Measurements from ENCODE around the gene ECT2L.
A peak's percentile ranks its signal among the peaks of the same experiment; 100 is the strongest.

Gene ECT2L

DNA sequence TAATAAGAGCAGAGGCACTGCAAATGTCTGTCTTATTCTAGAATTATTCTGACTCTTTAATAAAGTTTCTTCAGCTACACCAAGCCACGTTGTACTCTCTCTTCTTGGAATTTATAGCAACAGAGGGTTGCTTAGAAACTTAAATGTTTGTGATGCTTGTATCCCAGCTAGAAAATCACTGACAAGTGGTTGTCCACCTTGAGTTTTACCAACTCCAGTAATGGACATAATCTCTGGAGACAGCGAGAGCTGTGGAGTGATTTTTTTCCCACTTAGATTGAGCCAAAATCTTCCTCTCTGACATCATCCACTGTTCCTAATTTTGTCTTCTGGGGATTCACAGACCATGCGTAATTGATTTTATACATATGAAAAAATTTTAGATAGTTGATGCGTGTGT, 8.0 kb downstream of the ECT2L start:
- no peak for DNase-seq (ENCODE audit: low spot score)

DNA sequence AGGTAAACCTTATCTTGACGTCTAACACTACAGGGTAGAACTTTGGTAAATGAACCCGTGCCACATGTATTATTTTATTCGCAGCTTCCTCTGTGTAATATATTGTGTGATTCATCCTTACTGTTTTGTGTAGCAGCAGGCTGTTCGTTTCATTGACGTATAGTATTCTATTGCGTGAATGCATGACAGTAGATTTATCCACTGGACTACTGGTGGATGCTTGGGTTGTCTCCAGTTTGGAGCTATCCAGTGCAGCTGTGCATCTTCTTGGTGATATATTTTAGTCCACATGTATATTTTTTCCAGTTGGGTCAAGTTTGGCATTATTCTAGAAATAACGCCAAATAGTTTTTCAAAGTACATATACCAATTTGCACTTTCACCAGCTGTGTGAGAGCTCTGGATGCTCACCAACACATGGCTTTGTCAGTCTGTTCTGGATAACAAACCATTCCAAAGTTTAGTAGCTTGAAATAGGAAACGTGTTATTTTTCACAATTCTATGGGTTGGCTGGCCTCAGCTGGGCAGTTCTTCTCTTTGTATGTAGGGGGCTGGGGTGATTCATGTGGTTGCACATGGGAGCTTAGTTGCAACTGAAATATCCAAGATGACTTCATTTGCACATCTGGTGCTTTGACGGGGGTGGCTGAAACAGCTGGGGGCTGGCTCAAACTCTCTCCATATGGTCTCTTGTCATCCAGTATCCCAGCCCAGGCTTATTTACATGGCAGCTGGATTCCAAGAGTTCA, 9.3 kb downstream of the ECT2L start:
- DNase-seq (ENCODE audit: low spot score): peak; percentile 19

DNA sequence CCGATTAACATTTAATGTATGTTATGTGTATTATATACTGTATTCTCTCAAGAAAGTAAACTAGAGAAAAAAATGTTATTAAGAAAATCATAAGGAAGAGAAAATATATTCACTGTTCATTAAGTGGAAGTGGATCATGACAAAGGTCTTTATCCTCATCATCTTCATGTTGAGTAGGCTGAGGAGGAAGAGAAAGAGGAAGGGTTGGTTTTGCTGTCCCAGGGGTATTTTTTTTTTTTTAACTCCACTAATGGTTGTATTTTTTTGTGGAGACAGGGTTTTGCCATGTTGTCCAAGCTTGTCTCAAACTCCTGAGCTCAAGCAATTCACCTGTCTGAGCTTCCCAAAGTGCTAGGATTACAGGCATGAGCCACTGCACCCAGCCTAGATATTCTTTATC, 11.0 kb downstream of the ECT2L start:
- no peak for DNase-seq (ENCODE audit: low spot score)

DNA sequence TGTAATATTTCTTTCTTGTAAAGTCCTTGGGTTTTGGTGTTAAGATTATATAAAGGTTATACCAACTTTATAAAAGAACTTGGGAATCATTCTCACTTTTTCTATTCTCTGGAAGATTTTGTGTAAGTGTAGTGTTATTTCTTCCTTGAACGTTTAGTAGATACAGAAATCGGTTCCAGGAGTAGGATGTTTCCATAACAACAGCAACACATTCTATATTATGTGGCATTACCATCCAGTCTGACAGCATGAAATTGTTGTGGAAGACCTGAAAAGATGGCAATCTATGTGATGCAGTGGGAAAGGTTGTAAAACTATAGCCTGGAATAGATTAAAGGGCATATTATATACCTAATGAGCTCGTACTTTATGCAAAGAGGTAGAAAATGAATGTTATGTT, 13.8 kb downstream of the ECT2L start:
- no peak for DNase-seq (ENCODE audit: low spot score)

DNA sequence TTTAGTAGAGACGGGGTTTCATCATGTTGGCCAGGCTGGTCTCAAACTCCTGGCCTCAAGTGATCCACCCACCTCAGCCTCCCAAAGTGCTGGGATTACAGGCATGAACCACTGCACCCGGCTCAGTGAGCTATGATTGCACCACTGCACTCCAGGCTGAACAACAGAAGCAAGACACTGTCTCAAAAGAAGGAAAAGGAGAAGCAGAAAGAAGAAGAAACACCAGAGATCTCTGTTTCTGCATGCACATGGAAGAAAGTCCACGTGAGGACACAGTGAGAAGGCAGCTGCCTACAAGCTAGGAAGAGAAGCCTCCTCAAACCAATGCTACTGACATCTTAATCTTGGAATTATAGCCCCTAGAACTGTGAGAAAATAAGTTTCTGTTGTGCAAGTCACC, 16.0 kb downstream of the ECT2L start:
- DNase-seq (ENCODE audit: low spot score): no peak

DNA sequence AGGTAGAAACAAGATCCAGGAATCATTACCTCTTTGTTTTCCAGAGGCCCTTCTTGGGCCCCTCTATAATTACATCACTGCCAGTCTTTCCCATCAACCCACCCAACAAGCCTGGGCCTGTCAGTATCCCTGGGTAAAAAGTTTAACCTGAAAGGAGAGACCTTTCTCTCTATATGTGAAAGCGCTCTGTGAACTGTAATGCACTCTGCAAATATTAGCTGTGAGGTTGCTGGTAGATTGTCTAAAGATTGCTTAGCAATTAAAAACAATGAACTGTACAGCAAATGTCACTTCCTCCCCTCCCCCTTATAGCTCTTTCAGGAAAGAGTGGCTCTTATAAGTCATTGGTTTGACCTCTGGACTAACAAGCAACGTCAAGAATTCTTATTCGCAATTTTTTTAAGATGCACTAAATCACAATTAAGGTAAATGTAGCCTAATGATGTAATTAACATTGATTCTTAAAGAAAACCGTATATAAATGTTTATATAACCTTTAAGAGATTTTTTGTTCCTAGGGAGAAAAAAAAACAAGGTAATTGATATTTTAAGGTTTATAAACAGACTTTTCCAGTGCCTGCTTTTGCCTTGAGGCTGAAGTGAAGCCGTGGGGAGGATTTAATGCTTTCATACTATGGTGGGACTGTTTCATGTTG, 18.4 kb downstream of the ECT2L start:
- DNase-seq (ENCODE audit: low spot score): no peak

DNA sequence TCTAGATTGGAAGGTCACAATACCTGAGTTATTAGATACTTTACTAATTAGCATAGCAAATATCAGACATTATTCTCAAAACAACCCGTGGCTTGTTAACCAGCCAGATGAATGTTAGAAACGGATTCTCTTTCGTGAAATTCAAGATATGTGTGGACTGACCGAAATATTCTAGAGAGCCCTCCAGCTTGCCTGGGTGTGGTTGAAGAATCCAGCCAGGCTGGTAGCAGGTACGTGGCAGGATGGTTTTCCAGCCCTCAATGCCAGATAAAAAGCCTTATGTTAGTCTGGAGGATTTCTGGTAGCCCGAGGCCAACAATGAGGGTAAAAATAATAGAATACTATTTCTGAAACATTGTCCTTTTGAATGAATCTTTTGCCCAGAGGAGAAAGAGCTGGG, 19.3 kb downstream of the ECT2L start:
- DNase-seq (ENCODE audit: low spot score): no peak

DNA sequence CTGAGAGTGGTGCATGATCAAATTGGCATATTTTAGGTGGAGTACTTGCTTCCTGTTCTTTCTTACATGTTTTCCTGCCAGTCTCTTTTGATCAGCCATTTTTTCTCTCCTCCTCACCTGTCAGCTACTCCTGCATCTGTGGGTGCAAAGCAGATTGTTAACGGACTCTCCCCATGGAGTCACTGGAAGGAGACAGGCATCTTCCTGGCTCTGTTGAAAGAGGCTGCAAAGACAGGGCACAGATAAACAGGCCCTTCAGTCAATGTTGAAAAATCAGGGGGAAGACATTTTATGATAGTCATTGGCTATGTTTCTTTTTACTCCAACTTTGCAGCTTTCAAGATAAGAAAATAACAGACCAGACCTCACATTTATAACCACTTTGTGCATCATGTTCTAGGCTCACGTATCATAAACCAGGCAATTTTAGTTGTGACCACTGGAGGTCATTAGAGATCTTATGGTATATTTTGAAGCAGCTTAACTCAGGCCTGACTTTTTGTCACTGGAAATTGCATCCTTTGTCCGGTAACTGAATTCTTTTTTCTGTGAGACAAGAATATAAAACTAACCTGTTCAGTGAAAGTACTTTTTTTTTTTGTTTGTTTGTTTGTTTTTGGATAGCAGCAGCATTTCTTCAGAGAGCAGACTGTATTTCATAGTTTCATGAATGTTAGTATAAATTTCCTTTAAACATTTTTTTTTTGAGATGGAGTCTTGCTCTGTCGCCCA, 20.1 kb downstream of the ECT2L start:
- peak; percentile 71 for DNase-seq (ENCODE audit: low spot score)

DNA sequence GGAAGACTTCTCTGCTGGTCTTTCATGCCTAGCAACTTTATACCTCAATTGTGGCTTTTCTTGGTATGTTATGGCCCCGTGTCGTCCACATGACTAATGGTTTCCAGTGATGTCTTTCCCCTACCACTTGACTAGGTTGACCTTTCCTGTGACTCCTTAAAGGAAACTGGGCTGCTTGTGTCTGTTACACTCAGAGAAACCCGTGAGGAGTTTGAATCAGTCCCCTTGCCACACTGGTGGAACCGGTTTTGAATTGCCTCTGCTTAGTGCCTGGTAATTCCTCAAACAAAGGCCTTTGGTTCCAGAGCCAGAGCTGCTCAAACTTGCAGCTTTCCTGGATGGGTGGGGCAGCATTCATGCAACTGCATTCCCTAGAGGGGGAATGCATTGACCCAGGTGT, 21.9 kb downstream of the ECT2L start:
- DNase-seq (ENCODE audit: low spot score): peak; percentile 73

DNA sequence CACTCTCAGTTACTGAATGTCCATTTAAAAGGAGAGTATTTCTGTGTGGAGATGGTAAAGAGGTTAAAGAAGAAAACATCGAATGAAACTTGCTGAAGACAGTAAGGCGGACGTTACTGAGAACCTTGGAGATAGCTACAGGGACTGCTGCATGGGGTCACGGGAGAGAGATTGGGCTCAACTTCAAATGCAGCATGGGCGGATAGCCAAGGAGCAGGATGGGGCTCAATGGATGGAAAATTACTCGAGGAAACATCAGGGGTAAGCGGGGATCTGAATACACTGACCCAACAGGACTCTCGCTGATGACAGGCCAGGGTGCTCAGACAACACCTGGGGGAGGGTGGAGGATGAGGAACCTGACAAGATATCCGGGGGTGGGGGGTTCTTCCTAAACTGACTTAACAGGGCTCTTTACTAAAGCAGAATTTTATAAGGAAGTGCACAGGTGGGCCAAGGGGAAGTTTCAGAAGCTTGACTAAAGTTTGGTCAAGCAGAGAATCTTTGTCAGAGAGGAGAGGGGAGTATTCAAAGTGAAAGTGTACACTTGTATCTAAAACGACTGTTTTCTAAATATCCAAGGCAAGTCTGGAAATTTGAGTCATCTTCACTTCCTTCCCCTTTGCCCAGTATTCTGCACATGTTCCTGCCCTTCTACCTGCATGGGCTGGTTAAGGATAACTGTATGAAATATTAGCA, 22.8 kb downstream of the ECT2L start:
- DNase-seq (ENCODE audit: low spot score): no peak

DNA sequence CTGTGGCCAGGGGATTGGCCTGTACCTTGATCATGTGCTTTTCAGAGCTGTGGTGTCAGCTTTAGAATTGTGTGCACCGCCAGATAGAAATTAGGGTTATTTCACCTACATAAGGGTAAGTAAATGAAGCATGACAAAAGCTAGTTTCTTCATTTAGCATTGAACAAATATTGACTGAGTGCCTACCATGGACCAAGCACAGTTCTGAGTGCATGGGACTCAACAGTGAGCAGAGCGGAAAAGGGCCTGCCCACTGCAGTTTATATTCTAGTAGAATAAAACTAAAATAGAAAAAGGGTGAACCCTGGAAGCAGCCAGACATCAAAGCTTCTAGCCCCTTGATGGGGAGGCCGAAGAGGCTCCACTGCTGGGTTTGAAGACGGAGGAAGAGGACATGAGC, 25.6 kb downstream of the ECT2L start:
- DNase-seq (ENCODE audit: low spot score): no peak

DNA sequence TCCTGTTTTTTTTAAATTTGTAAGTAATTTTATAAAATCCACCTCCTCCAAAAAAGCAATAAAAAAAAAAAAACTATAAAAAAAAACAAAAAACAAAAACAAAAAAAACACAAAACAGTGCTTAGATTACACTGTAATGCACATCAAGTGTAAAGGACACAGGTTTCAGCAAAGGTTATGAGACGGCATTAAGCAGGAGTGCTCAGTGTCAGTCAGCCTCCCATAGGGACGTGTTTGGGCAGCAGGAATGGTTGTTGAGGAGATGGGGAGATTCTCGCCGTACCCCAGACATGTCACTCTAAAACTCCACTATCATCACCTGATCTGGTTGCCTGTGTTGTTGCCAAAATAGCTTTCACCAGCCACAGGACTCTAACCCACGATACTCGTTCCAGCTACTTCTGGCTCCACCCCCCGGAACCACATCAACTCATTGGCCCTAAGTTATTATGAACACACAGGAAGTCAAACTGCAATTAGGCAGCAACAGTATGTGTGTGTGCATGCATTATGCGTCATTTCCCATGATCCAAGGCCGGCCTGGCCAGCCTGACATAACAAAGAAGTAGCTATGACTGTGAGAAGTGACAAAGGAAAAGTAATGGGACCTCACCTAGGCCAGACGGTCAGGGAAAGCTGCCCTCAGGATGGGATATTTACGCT, 28.7 kb downstream of the ECT2L start:
- DNase-seq (ENCODE audit: low spot score): no peak

DNA sequence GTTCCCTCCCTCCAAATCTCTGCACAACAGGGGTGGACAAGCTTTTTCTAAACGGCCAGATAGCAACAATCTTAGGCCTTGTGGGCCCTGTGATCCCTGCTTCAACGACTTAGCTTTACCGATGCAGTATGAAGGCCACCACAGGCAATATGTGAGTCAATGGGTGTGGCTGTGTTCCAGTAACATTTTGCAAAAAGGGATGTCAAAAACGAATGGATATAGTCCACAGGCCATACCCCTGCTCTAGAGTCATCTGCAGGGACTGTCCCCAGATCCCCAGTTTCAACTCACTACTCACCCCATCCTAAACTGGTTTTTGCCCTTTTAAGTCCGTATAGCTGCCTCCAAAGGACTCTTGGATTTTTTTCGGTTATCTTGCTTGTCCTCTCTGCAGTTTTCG, 34.4 kb downstream of the ECT2L start:
- DNase-seq (ENCODE audit: low spot score): no peak

DNA sequence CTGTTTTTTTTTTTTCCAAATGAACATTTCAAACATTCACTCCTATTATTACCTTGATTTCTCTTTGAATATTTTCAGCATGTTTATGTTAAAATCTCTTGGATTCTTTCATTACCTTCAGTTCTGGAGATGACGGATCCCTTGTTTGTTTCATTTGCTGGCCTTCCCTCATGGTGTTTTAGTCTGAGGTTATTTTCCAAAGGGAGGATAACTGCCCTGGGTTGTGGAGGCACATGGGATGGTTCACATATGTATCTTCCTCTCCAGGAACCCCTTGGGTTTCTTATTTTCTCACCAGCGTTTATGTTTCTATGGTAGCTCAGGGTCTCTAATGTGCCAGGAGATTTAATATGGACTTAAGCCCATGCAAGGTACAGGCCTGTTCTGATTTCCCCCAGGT, 36.3 kb downstream of the ECT2L start:
- DNase-seq (ENCODE audit: low spot score): no peak

DNA sequence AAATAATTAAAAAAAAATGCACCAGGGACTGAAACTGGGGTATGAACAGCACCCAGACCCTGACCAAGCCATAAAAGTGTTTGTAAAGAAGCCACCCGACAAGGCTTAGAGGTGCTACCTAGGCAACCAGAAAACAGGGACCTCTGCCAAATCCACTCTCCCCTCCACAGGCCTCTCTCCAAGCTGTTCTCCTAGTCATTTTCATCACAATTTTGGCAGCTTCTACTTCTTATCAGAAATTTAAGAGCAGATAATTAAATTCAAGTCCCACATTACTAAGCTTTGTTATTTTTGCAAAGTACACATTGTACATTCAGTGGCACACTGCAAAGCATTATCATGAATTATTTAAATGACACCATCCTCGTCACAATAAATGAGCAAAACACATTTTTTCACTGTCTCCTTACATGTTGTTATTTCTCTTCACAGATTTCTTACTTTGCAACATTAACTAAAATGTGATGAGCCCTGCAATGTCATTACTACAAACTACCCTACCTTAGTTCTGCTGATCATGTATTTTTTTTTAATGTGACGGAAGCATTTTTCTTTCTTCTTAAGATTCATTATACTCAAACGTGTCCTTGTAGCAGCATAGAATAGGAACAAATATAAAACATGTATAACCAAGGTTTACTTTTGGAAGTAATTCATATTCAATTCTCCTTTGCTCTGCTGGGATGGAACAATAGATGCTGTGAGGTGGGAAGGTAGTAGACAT, 38.1 kb downstream of the ECT2L start:
- no peak for DNase-seq (ENCODE audit: low spot score)

DNA sequence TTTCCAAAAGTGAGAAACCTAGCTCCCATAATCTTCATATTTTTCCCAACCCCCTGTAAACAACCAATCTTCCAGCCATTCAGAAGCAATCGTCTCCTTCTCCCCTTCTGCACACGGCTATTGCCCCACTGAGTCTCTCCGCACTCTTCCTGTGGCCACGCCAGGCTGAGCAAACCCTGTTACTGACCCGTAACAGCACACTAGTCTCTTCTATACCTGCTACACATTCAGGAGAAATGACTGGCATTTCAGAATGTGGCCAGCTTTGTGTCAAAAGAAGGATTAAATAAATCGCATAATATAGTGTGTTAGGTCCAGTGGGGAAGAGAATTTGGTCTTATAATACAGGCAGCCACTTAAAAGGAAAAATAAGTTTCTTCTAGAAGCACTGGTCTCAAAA, 41.4 kb downstream of the ECT2L start:
- DNase-seq (ENCODE audit: low spot score): no peak

DNA sequence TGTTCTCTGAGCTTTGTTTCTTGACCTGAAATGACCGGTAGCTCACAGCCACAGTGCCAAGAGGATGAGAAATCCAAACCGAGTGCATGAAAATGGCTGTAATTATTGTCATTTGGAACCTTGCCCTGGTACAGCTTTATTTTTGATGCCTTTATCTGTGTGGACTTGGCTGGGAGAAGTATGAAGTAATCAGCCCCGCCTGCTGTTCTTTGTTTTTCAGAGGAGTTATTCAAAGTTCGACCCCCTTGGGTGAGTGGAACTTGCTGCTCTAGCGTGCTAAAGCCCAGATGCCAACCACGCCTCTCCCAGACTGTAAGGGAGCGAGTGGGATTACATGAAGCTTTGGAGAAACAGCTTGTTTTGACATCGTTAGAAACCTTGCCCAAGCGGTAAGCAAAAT, 48.3 kb downstream of the ECT2L start:
- DNase-seq (ENCODE audit: low spot score): peak; percentile 71

DNA sequence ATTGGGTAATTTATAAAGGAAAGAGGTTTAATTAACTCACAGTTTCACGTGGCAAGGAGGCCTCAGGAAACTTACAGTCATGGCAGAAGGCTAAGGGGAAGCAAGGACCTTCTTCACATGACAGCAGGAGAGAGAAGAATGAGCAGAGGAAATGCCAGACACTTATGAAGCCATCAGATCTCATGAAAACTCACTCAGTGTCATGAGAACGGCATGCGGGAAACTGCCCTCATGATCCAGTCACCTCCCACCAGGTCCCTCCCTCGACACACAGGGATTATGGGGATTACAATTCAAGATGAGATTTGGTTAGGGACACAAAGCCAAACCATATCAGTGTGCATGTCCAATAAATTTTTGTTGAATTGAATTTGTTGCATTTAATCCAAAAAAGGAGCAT, 52.0 kb downstream of the ECT2L start:
- DNase-seq (ENCODE audit: low spot score): no peak

DNA sequence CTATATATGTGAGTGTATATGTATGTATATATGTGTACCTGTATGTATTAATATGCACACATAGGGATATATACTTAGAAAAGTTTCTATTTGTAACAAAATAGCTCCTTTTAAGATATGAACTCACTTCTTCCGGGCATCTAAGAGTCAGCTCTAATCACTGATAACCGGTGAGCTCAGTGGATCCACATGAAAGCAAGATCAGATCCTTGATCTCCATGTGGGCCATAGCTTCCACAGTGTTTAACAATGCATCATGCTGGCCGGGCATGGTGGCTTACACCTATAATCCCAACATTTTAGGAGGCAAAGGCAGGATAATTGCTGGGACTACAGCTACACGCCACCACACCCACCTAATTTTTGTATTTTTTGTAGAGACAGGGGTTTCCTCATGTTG, 52.6 kb downstream of the ECT2L start:
- DNase-seq (ENCODE audit: low spot score): no peak

DNA sequence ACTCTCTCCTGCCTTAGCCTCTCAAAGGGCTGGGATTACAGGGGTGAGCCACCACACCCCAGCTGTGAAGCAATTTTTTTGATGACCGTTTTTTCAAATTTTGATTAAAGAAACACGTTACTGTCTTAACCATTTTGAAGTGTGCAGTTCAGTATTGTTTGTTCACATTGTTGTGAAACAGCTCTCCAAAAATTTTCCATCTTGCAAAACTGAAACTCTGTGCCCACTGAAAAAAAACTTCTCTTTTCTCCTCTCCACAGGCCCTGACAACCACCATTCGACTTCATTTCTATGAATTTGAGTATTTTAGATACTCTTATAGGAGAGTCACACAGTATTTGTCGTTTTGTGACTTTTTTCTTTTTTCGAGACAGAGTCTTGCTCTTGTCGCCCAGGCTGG, 53.9 kb downstream of the ECT2L start:
- DNase-seq (ENCODE audit: low spot score): no peak

DNA sequence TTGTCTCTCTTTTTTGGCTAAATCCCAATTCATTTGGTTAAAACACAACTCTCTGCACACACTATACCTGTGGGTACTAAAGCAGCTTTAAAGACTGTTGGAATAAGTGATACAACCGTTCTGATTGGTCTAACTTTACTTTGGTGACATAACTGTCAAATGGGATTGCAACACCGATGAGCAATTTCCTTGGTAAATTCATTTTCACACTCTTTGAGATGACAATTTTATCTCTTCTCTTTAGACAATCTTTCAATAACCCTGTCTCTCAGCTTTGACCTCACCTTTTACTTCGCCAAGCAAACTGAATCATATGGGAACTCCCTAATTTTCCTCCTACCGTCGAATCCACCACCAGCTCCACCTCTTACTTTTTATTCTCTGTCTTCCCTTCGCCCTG, 60.8 kb downstream of the ECT2L start:
- DNase-seq (ENCODE audit: low spot score): no peak

DNA sequence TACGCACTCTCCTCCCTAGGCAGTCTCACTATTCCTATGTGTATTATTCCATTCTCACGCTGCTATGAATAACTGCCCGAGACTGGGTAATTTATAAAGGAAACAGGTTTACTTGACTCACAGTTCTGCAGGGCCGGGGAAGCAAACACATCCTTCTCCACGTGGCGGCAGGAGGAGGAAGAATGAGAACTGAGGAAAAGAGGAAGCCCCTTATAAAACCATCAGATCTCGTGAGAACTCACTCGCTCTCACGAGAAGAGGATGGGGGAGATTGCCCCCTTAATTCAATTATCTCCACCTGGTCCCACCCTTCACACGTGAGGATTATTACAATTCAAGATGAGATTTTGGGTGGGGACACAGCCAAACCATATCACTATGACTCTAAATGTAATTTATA, 61.9 kb downstream of the ECT2L start:
- DNase-seq (ENCODE audit: low spot score): no peak
